ENCODE measurements around the gene IGFBP5.

IGFBP5 gene

GRCh38 chr2:216695401-216695821 lies at the start of gene IGFBP5:
Gene IGFBP5, minus strand, starts transcription at chr2:216695549. Its CDS starts 774 bp downstream, at chr2:216694775.
- no peak for DNase-seq

- no peak for DNase-seq
Observed at GRCh38 chr2:216743781-216744180, 48.4 kb upstream of the IGFBP5 start.

- no peak for DNase-seq
Observed at GRCh38 chr2:216742411-216742810, 47.1 kb upstream of the IGFBP5 start.

- DNase-seq = no peak
Observed at GRCh38 chr2:216741223-216741593, 45.9 kb upstream of the IGFBP5 start.

- DNase-seq = no peak
Observed at GRCh38 chr2:216740557-216741222, 45.3 kb upstream of the IGFBP5 start.

- no peak for DNase-seq
Observed at GRCh38 chr2:216739035-216739434, 43.7 kb upstream of the IGFBP5 start.

- no peak for DNase-seq
Observed at GRCh38 chr2:216737676-216738075, 42.3 kb upstream of the IGFBP5 start.

- DNase-seq = no peak
Observed at GRCh38 chr2:216736326-216736725, 41.0 kb upstream of the IGFBP5 start.

- DNase-seq = no peak
Observed at GRCh38 chr2:216735668-216736067, 40.3 kb upstream of the IGFBP5 start.

GRCh38 chr2:216735086-216735485 lies 39.7 kb upstream of the IGFBP5 start:
- no peak for DNase-seq

- DNase-seq = no peak
Observed at GRCh38 chr2:216733046-216733445, 37.7 kb upstream of the IGFBP5 start.

GRCh38 chr2:216732334-216732733 lies 37.0 kb upstream of the IGFBP5 start:
- no peak for DNase-seq

GRCh38 chr2:216731465-216731864 lies 36.1 kb upstream of the IGFBP5 start:
- DNase-seq = no peak

- DNase-seq = no peak
Observed at GRCh38 chr2:216730871-216731270, 35.5 kb upstream of the IGFBP5 start.

- no peak for DNase-seq
Observed at GRCh38 chr2:216727346-216728122, 32.2 kb upstream of the IGFBP5 start.

- DNase-seq = no peak
Observed at GRCh38 chr2:216724190-216724589, 28.8 kb upstream of the IGFBP5 start.

GRCh38 chr2:216721141-216721540 lies 25.8 kb upstream of the IGFBP5 start:
- no peak for DNase-seq

- DNase-seq = no peak
Observed at GRCh38 chr2:216720722-216721121, 25.4 kb upstream of the IGFBP5 start.

- no peak for DNase-seq
Observed at GRCh38 chr2:216717907-216718615, 22.7 kb upstream of the IGFBP5 start.

- no peak for DNase-seq
Observed at GRCh38 chr2:216717491-216717901, 22.1 kb upstream of the IGFBP5 start.

- DNase-seq = no peak
Observed at GRCh38 chr2:216716109-216716508, 20.8 kb upstream of the IGFBP5 start.

- no peak for DNase-seq
Observed at GRCh38 chr2:216715402-216715974, 20.1 kb upstream of the IGFBP5 start.

GRCh38 chr2:216714376-216714775 lies 19.0 kb upstream of the IGFBP5 start:
- no peak for DNase-seq

Measured in activated CD4-positive, alpha-beta T cell treated with anti-CD3 and anti-CD28 coated beads for 1 hour (primary cell).